HAP-1 (cell line): Measurements from ENCODE around the gene PRRT1.
A peak's percentile ranks its signal among the peaks of the same experiment; 100 is the strongest.
"Not testable (repeated sequence)": the region's sequence is repeated elsewhere in the genome, so short reads cannot be mapped to it uniquely, and the experiment has no call there.

ENCODE experiments used
- DNase-seq, 2 experiments: peaks; one replicate each; pipeline ENCODE4 v3.0.0-alpha.2; 2016 to 2020; ENCODE audit warnings: low spot score in 2 of 2
- H3K27me3 ChIP-seq: fragments of 250-450 bp; sonication (Bioruptor Pico); 2 replicates; pipeline ENCODE4 v1.5.1; 2020; ENCODE audit warnings: low read depth, mild to moderate bottlenecking, moderate library complexity
- H3K36me3 ChIP-seq: fragments of 250-450 bp; sonication (Bioruptor Pico); replicated peaks from 2 replicates; pipeline ENCODE4 v1.5.1; 2020; ENCODE audit warnings: mild to moderate bottlenecking
- H3K4me1 ChIP-seq: fragments of 250-450 bp; sonication (Bioruptor Pico); 2 replicates; pipeline ENCODE4 v1.5.1; 2020; ENCODE audit warnings: mild to moderate bottlenecking
- H3K4me3 ChIP-seq: fragments of 250-450 bp; sonication (Bioruptor Pico); 2 replicates; pipeline ENCODE4 v1.5.1; 2020; ENCODE audit warnings: mild to moderate bottlenecking, moderate library complexity
- H3K9me3 ChIP-seq: fragments of 250-450 bp; sonication (Bioruptor Pico); 2 replicates; pipeline ENCODE4 v1.5.1; 2020; ENCODE audit warnings: mild to moderate bottlenecking, moderate library complexity
- in situ Hi-C: fragments of 300-500 bp; cut with MboI; formaldehyde crosslinking; loops from 3 replicates; pipeline ENCODE4 v1.14.3; 2020; ENCODE audit warnings: low sequenced_read_pairs, inconsistent platforms, mixed read lengths

Gene PRRT1

DNA sequence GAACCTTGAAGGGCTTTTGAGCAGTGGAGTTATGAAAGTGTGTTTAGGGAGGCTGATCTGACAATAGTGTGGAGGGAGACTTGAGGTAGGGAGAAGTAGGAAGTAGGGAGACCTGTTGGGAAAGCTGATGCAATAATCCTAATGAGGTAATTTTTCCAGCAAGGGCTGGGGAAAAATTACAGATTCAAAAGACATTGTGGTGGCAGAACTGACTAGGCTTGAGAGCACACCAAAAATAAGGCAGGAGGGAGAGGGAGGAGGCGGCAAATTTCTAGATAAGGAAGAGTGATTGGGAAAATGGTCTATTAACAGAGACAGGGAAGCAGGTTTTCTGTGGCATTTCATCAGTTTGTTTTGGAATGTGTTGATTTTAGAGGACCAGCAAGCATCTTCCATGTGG, 5.5 kb downstream of the PRRT1 start:
- in situ Hi-C loops: no loop called here
- Histone ChIP-seq H3K36me3 (no peaks in the 10 kb centered on the region), H3K27me3 (peaks cover 3% of the 10 kb centered on the region; the same call in 1 of the 2 replicates), H3K9me3 (no peaks in the 10 kb centered on the region), H3K4me1 (peaks cover 3% of the 10 kb centered on the region; the same call in 1 of the 2 replicates), H3K4me3 (no peak overlapping the region)
- DNase-seq: no peak

GRCh38 chr6:32144238-32144637, 7.5 kb downstream of the PRRT1 start:
- H3K36me3 ChIP-seq, H3K4me3 ChIP-seq, H3K9me3 ChIP-seq, H3K27me3 ChIP-seq, in situ Hi-C loops, H3K4me1 ChIP-seq, DNase-seq: not testable (repeated sequence)

DNA sequence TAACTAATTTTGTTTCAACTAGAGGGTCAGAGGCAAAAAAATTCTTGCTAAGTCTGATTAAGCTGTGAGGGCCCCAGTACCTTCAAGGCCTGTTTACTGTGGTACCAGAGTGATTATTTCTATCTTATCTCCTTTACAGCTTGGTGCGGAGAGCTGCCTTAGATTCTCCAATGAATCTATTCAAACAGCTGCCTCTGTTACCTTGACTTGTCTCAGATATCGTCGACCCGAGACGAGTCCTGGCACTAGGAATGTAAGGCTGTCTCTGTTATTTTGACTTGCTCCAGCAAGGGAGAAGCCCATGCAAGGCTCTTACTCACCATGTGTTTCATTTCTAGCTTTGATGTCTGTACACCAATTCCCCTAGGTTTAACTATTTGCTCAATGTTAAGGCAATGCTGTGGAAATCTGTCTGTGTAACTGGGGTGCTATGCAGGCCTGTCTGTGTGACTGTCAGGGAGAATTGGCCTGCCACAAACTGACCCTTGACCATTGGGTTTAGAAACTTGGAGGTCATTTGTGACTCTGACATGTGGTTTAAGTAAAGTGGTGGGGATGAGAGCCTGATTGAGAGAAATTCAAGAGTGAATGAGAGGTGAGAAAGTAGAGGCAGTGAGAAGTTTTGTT, 11.2 kb downstream of the PRRT1 start:
- H3K4me3 ChIP-seq: no peak overlapping the region
- H3K36me3 ChIP-seq: no peaks in the 10 kb centered on the region
- H3K9me3 ChIP-seq: no peaks in the 10 kb centered on the region
- in situ Hi-C loops: no loop called here
- H3K27me3 ChIP-seq: 0 out of 2 replicates have a peak, but pooled peaks cover 4% of the 10 kb centered on the region
- no peak for DNase-seq
- H3K4me1 ChIP-seq: peaks cover 5% of the 10 kb centered on the region

GRCh38 chr6:32139590-32139989, 12.1 kb downstream of the PRRT1 start:
- Histone ChIP-seq H3K27me3 (0 out of 2 replicates have a peak, but pooled peaks cover 4% of the 10 kb centered on the region), H3K4me1 (peaks cover 5% of the 10 kb centered on the region), H3K4me3 (no peak overlapping the region), H3K9me3 (no peaks in the 10 kb centered on the region), H3K36me3 (no peaks in the 10 kb centered on the region)
- DNase-seq: no peak
- in situ Hi-C loops: no loop called here

GRCh38 chr6:32137454-32137853, 14.3 kb downstream of the PRRT1 start:
- Histone ChIP-seq H3K36me3 (no peaks in the 10 kb centered on the region), H3K4me3 (no peak overlapping the region), H3K9me3 (no peaks in the 10 kb centered on the region), H3K4me1 (peaks cover 2% of the 10 kb centered on the region; the same call in 1 of the 2 replicates), H3K27me3 (0 out of 2 replicates have a peak, but pooled peaks cover 4% of the 10 kb centered on the region)
- in situ Hi-C loops: no loop called here
- no peak for DNase-seq

DNA sequence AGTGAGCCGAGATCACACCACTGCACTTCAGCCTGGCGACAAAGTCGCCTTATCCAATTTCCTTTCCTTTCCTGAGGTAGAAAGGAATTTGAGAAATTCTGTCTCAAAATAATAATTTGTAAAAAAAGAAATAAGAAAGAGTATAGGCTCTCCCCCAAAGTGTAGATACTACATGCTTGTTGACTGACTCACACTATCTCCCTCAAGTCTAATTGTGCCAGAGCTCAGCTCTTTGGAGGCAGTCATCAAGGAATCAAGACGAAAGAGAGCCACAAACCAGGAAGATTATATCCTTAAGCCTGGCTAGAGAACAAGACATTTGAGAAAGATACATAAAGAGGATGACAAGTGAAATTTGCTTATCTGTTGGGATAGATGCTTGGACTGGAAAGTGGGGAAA, 18.0 kb downstream of the PRRT1 start:
- DNase-seq: no peak
- 0 out of 2 replicates have a peak, but pooled peaks cover 4% of the 10 kb centered on the region for H3K27me3 ChIP-seq
- no peak overlapping the region for H3K4me3 ChIP-seq
- H3K36me3 ChIP-seq: no peaks in the 10 kb centered on the region
- in situ Hi-C loops: no loop called here
- peaks cover 12% of the 10 kb centered on the region for H3K4me1 ChIP-seq
- H3K9me3 ChIP-seq: no peaks in the 10 kb centered on the region

DNA sequence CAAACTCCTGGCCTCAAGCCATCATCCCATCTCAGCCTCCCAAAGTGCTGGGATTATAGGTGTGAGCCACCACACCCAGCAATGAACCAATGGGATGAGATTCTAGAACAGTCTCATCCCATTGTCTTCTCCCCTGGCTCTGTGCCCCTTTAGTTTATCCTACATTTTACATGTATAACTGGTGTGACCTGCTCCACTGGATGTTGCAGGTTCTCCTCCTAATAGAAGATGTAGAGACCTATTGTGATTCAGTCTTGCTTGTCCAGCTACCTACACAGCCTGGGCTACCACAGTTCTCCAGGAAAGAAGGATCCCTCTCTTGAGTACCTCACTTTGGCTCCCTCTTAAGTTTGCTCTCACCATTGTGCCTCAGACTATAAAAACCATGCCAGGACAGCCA, 19.6 kb downstream of the PRRT1 start:
- Histone ChIP-seq H3K27me3 (0 out of 2 replicates have a peak, but pooled peaks cover 4% of the 10 kb centered on the region), H3K9me3 (no peaks in the 10 kb centered on the region), H3K4me1 (peaks cover 16% of the 10 kb centered on the region), H3K4me3 (no peak overlapping the region), H3K36me3 (0 out of 2 replicates have a peak, but pooled peaks cover 3% of the 10 kb centered on the region)
- no peak for DNase-seq
- in situ Hi-C loops: no loop called here

DNA sequence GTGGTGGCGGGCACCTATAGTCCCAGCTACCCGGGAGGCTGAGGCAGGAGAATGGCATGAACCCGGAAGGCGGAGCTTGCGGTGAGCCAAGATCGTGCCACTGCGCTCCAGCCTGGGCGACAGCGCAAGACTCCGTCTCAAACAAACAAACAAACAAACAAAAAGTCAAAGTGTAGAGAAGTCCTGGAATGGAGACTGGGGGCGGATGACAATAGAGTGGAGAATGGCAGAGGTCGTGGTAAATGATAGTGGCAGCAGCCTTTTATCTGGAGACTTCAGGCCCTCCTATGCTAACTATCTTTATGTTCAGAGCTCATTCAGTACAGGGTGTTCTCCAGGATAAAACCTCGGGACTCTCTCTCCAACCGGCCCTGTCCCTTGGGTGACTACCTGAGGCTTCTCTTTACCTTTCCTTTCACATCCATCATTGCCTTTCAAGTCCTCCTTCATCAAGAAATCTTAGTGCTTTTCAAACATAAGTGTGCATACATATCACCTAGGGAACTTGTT, 20.2 kb downstream of the PRRT1 start:
- no peak overlapping the region for H3K4me3 ChIP-seq
- H3K36me3 ChIP-seq: peaks cover 3% of the 10 kb centered on the region; the same call in 1 of the 2 replicates
- H3K9me3 ChIP-seq: no peaks in the 10 kb centered on the region
- in situ Hi-C loops: no loop called here
- DNase-seq: no peak
- H3K4me1 ChIP-seq: peaks cover 17% of the 10 kb centered on the region
- H3K27me3 ChIP-seq: 0 out of 2 replicates have a peak, but pooled peaks cover 4% of the 10 kb centered on the region

DNA sequence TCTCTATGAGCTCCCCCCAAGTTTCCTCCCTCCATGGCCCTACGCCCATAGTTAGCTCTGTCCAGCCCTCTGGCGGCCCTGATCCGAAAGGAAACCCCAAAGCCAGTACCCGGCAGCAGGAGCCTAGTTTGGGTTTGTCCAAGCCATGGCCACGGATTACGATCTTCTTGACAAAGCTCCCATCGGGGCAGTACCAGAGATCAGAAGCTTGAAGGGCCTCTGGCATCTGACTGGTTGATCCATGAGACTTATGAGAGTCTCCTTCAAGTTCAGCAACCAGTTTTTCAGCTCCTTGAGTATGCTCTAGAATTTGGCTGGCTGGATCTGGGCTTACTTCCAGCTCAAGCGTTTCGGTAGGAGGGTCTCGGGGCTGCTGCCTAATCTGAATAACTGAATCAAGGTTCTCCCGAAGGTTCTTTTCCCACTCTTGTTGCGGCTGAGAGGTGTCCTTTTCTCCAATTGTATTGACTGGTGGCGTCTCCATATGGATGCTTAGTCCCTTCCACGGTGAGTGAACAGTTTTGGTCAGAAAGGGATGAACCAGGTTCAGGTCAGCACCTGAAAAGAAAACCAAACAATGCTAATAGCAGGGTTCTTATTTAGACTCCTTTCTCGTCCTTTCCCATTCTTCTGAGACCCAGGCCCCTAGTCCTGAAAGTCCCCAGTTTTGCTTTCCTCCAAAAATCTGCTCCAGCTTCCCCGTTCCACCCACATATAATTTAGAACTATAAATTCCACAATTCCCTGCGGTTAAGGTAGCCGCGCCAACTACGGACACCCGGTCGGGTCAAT, 22.2 kb downstream of the PRRT1 start:
- Histone ChIP-seq H3K27me3 (no peaks in the 10 kb centered on the region), H3K4me3 (peak overlapping the region; percentile 59), H3K36me3 (peaks cover 10% of the 10 kb centered on the region), H3K4me1 (peaks cover 17% of the 10 kb centered on the region), H3K9me3 (no peaks in the 10 kb centered on the region)
- in situ Hi-C loops: no loop called here
- no peak for DNase-seq

- no peaks in the 10 kb centered on the region for H3K9me3 ChIP-seq
- peak overlapping the region; percentile 98; the same call in 1 of the 2 replicates for H3K4me3 ChIP-seq
- no peaks in the 10 kb centered on the region for H3K27me3 ChIP-seq
- H3K36me3 ChIP-seq: peaks cover 16% of the 10 kb centered on the region
- in situ Hi-C loops: no loop called here
- peaks cover 17% of the 10 kb centered on the region for H3K4me1 ChIP-seq
- no peak for DNase-seq
Observed at GRCh38 chr6:32128751-32129296, 22.9 kb downstream of the PRRT1 start.

- Histone ChIP-seq H3K9me3 (no peaks in the 10 kb centered on the region), H3K36me3 (peaks cover 17% of the 10 kb centered on the region), H3K4me1 (peaks cover 17% of the 10 kb centered on the region), H3K4me3 (peak within 1 kb of the TSS; percentile 98), H3K27me3 (no peaks in the 10 kb centered on the region)
- DNase-seq: peak; percentile 98
- in situ Hi-C loops: no loop called here
Observed at GRCh38 chr6:32127717-32128592, 23.8 kb downstream of the PRRT1 start, which contains the start of gene ATF6B. Gene ATF6B (minus strand): TSS chr6:32128246. CDS start chr6:32128207, 39 bp downstream.

DNA sequence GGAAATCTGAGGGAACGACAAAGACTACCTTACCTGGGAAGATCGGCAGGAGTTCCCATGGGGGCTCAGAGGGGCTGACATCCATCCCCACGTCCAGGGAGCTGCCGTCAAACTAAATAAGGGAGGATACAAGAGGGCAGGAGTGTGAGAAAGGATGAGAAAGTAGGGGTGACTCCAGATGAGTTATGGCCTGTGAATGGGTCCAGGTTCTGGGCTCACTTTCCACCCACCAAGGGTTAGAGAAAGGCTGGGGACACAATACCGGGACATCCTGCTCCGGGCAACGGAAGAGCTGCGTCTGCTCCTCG, 24.4 kb downstream of the PRRT1 start:
- Histone ChIP-seq H3K9me3 (no peaks in the 10 kb centered on the region), H3K36me3 (peaks cover 17% of the 10 kb centered on the region), H3K27me3 (no peaks in the 10 kb centered on the region), H3K4me1 (peaks cover 17% of the 10 kb centered on the region), H3K4me3 (peak overlapping the region; percentile 98)
- in situ Hi-C loops: no loop called here
- no peak for DNase-seq

DNA sequence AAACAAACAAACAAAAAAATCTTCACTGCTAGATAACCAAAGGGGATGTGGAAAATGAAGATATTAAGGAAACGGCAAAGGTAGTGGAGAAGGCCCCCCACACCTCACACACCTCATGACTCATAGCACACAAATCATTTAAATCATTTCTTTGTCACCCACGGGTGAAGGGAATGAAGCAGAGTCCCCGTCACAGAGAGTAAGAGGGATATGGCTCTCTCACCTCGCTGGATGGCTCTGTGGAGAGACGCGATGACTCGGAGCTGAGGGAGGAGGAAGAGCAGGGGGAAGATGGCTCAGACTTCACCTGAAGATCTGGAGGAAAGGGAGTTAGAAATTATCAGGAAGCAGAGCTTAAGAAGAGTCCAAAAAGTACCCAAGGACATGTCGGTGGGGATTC, 24.9 kb downstream of the PRRT1 start:
- in situ Hi-C loops: no loop called here
- peak overlapping the region; percentile 98 for H3K4me3 ChIP-seq
- H3K27me3 ChIP-seq: no peaks in the 10 kb centered on the region
- no peaks in the 10 kb centered on the region for H3K9me3 ChIP-seq
- peaks cover 17% of the 10 kb centered on the region for H3K4me1 ChIP-seq
- peaks cover 20% of the 10 kb centered on the region for H3K36me3 ChIP-seq
- DNase-seq: no peak
